Measurements from ENCODE around the gene SELENBP1. TPM values are rescaled to one million over a fixed set of nuclear protein-coding genes. Genes with fewer than 3 reads are reported as not detected.
A peak's percentile ranks its signal among the peaks of the same experiment; 100 is the strongest.

The SELENBP1 gene
- total and polyA plus RNA-seq, 2 experiments from 2014 or later: 63.9 to 86.4 TPM

GRCh38 chr1:151402764-151403163 lies 30.3 kb upstream of the SELENBP1 start:
- no peaks in the 10 kb centered on the region for H4K20me1 ChIP-seq (ENCODE audit: insufficient read depth, poor library complexity, severe bottlenecking)
- H3K4me1 ChIP-seq (ENCODE audit: insufficient read depth): peaks cover 10% of the 10 kb centered on the region
- TF ChIP-seq CTCF (IDR thresholded peaks at IDR 0.05; ENCODE audit: poor library complexity): no peak
- H3K4me2 ChIP-seq: no peak overlapping the region
- peaks cover 6% of the 10 kb centered on the region for H3K36me3 ChIP-seq (replicated peaks; ENCODE audit: insufficient read depth, low read depth)
- no peaks in the 10 kb centered on the region for H3K27me3 ChIP-seq
- H3K79me2 ChIP-seq: peaks cover 19% of the 10 kb centered on the region
- no peak for DNase-seq (ENCODE audit: low spot score)
- no peaks in the 10 kb centered on the region for H3K9me3 ChIP-seq (ENCODE audit: low read depth)
- no peak overlapping the region for H3K4me3 ChIP-seq
- WGBS (ENCODE audit: low lambda C conversion rate, missing lambda C conversion rate): 68% methylated on average over 2 of the region's 2 CpGs
- H3K9me2 ChIP-seq (replicated peaks; ENCODE audit: insufficient read depth): no peaks in the 10 kb centered on the region
- no peak overlapping the region for H2AFZ ChIP-seq
- no peak overlapping the region for H3K27ac ChIP-seq

- Histone ChIP-seq H3K9me2 (replicated peaks; ENCODE audit: insufficient read depth) (no peaks in the 10 kb centered on the region), H3K4me2 (no peak overlapping the region), H3K79me2 (peaks cover 19% of the 10 kb centered on the region), H3K27me3 (no peaks in the 10 kb centered on the region), H4K20me1 (ENCODE audit: insufficient read depth, poor library complexity, severe bottlenecking) (no peaks in the 10 kb centered on the region), H3K9me3 (ENCODE audit: low read depth) (no peaks in the 10 kb centered on the region), H3K36me3 (replicated peaks; ENCODE audit: insufficient read depth, low read depth) (peaks cover 6% of the 10 kb centered on the region), H3K27ac (no peak overlapping the region), H3K4me1 (ENCODE audit: insufficient read depth) (peaks cover 10% of the 10 kb centered on the region), H3K4me3 (no peak overlapping the region), H2AFZ (no peak overlapping the region)
- WGBS (ENCODE audit: low lambda C conversion rate, missing lambda C conversion rate): 86% methylated on average over 2 of the region's 2 CpGs
- DNase-seq (ENCODE audit: low spot score): no peak
- TF ChIP-seq EZH2 (IDR thresholded peaks at IDR 0.05; ENCODE audit: borderline replicate concordance): no peak
- TF ChIP-seq EZH2phosphoT487 (IDR thresholded peaks at IDR 0.05; ENCODE audit: low read depth, severe bottlenecking, unreplicated experiment): no peak
- no peak for TF ChIP-seq CTCF (IDR thresholded peaks at IDR 0.05; ENCODE audit: poor library complexity)
These were observed 29.4 kb upstream of the SELENBP1 start for GRCh38 chr1:151401860-151402259.

- H3K27ac ChIP-seq: peak overlapping the region; percentile 41
- DNase-seq (ENCODE audit: low spot score): no peak
- peak overlapping the region; percentile 98 for H3K4me2 ChIP-seq
- 95% methylated on average over 13 of the region's 13 CpGs for whole genome bisulfite sequencing (ENCODE audit: low lambda C conversion rate, missing lambda C conversion rate)
- no peaks in the 10 kb centered on the region for H3K9me2 ChIP-seq (replicated peaks; ENCODE audit: insufficient read depth)
- peaks cover 19% of the 10 kb centered on the region for H3K79me2 ChIP-seq
- no peak overlapping the region for H2AFZ ChIP-seq
- peaks cover 6% of the 10 kb centered on the region for H3K36me3 ChIP-seq (replicated peaks; ENCODE audit: insufficient read depth, low read depth)
- no peaks in the 10 kb centered on the region for H4K20me1 ChIP-seq (ENCODE audit: insufficient read depth, poor library complexity, severe bottlenecking)
- no peak overlapping the region for H3K4me3 ChIP-seq
- no peaks in the 10 kb centered on the region for H3K9me3 ChIP-seq (ENCODE audit: low read depth)
- TF ChIP-seq EZH2phosphoT487 (IDR thresholded peaks at IDR 0.05; ENCODE audit: low read depth, severe bottlenecking, unreplicated experiment) (no peak), CTCF (IDR thresholded peaks at IDR 0.05; ENCODE audit: poor library complexity) (no peak), EZH2 (IDR thresholded peaks at IDR 0.05; ENCODE audit: borderline replicate concordance) (no peak)
- H3K4me1 ChIP-seq (ENCODE audit: insufficient read depth): peaks cover 10% of the 10 kb centered on the region
- H3K27me3 ChIP-seq: no peaks in the 10 kb centered on the region
These were observed 28.8 kb upstream of the SELENBP1 start for GRCh38 chr1:151401125-151401788.

Measured in hepatocyte (in vitro differentiated cells).